Measurements from ENCODE around the gene DNM1L. TPM values are rescaled to one million over a fixed set of nuclear protein-coding genes. Genes with fewer than 3 reads are reported as not detected.

Gene DNM1L
- total RNA-seq, 4 donors from 2014 or later: 30.6 to 91.6 (median 50.0) TPM

- H3K27ac ChIP-seq: no peak overlapping the region
These were observed 91.0 kb downstream of the DNM1L start for GRCh38 chr12:32770141-32770540.

GRCh38 chr12:32773691-32774090 is 94.6 kb downstream of the DNM1L start:
- Histone ChIP-seq H3K27ac (no peak overlapping the region), H3K4me3 (no peak overlapping the region), H3K27me3 (no peaks in the 10 kb centered on the region), H3K36me3 (no peaks in the 10 kb centered on the region), H3K4me1 (peaks cover 0 to 15% (median 0%) of the 10 kb centered on the region in 4 donors), H3K9me3 (no peaks in the 10 kb centered on the region)
- DNase-seq: no peak
- TF ChIP-seq POLR2A (IDR thresholded peaks at IDR 0.05) (no peak), CTCF (IDR thresholded peaks at IDR 0.05) (no peak)

More at GRCh38 chr12:32770141-32770540, 91.0 kb downstream of the DNM1L start:
- no peaks in the 10 kb centered on the region for H3K27me3 ChIP-seq
- no peak overlapping the region for H3K4me3 ChIP-seq
- no peaks in the 10 kb centered on the region for H3K36me3 ChIP-seq
- H3K9me3 ChIP-seq: no peaks in the 10 kb centered on the region
- no peak for DNase-seq
- peaks cover 0 to 18% (median 0%) of the 10 kb centered on the region in 4 donors for H3K4me1 ChIP-seq
- no peak for TF ChIP-seq POLR2A (IDR thresholded peaks at IDR 0.05)
- TF ChIP-seq CTCF (IDR thresholded peaks at IDR 0.05): no peak

- no peak for DNase-seq
- Histone ChIP-seq H3K36me3 (no peaks in the 10 kb centered on the region), H3K27ac (no peak overlapping the region), H3K27me3 (no peaks in the 10 kb centered on the region), H3K4me1 (peaks cover 0 to 4% (median 0%) of the 10 kb centered on the region in 4 donors), H3K9me3 (no peaks in the 10 kb centered on the region), H3K4me3 (no peak overlapping the region)
- TF ChIP-seq POLR2A (IDR thresholded peaks at IDR 0.05) (no peak), CTCF (IDR thresholded peaks at IDR 0.05) (no peak)
These were observed 97.2 kb downstream of the DNM1L start for GRCh38 chr12:32776258-32776657.

DNA sequence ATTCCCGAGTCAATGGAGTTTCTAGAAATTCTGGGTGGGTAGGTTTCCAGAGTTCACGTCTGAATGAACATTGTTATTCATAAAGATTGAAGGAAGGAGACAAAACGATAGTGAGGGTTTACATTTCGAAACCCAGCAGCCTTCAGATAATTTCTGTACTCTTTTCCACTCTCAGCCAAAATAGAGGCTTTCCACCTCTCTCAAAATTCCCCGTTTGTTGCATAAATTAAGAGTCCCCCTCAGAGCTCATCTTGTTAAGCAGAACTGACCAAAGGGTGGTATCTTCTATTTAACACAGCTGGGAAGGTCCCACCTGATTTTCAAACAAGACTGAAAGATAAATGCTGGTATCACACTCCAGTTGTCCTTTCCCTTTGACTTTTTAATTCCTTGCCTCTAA is 98.1 kb downstream of the DNM1L start:
- DNase-seq: no peak
- no peak for TF ChIP-seq CTCF (IDR thresholded peaks at IDR 0.05)
- no peak for TF ChIP-seq POLR2A (IDR thresholded peaks at IDR 0.05)
- H3K27me3 ChIP-seq: no peaks in the 10 kb centered on the region
- H3K36me3 ChIP-seq: no peaks in the 10 kb centered on the region
- no peak overlapping the region for H3K27ac ChIP-seq
- no peak overlapping the region for H3K4me3 ChIP-seq
- H3K4me1 ChIP-seq: peaks cover 0 to 4% (median 0%) of the 10 kb centered on the region in 4 donors
- H3K9me3 ChIP-seq: no peaks in the 10 kb centered on the region

- Histone ChIP-seq H3K9me3 (no peaks in the 10 kb centered on the region), H3K27ac (no peak overlapping the region), H3K4me1 (peaks cover 0 to 4% (median 0%) of the 10 kb centered on the region in 4 donors), H3K36me3 (no peaks in the 10 kb centered on the region), H3K27me3 (no peaks in the 10 kb centered on the region), H3K4me3 (no peak overlapping the region)
- no peak for DNase-seq
- no peak for TF ChIP-seq CTCF (IDR thresholded peaks at IDR 0.05)
- TF ChIP-seq POLR2A (IDR thresholded peaks at IDR 0.05): no peak
These were observed 98.6 kb downstream of the DNM1L start for GRCh38 chr12:32777691-32778175.

- Histone ChIP-seq H3K27me3 (no peaks in the 10 kb centered on the region), H3K27ac (no peak overlapping the region), H3K36me3 (no peaks in the 10 kb centered on the region), H3K9me3 (no peaks in the 10 kb centered on the region), H3K4me1 (no peaks in the 10 kb centered on the region), H3K4me3 (no peak overlapping the region)
- no peak for DNase-seq
- TF ChIP-seq POLR2A (IDR thresholded peaks at IDR 0.05) (no peak), CTCF (IDR thresholded peaks at IDR 0.05) (no peak)
These were observed 101.0 kb downstream of the DNM1L start for GRCh38 chr12:32780071-32780470.

Measured in Peyer's patch (tissue), 4 donors.